ENCODE measurements around the gene SMIM22.

SMIM22 gene

GRCh38 chr16:4795181-4795827 is at the start of gene SMIM22:
Gene SMIM22, plus strand, starts transcription at chr16:4795369. Its CDS starts 366 bp downstream, at chr16:4795735.
- no peak for FAIRE-seq
- no peak for DNase-seq (ENCODE audit: insufficient read length, low spot score)

GRCh38 chr16:4746215-4746614 is 49.0 kb upstream of the SMIM22 start:
- DNase-seq (ENCODE audit: insufficient read length, low spot score) (no peak), FAIRE-seq (no peak)
- no peak for TF ChIP-seq POLR2A (IDR thresholded peaks at IDR 0.05; ENCODE audit: low read depth, low read length)

More at GRCh38 chr16:4795181-4795827, at the start of gene SMIM22:
- no peak for TF ChIP-seq POLR2A (IDR thresholded peaks at IDR 0.05; ENCODE audit: low read depth, low read length)

- no peak for FAIRE-seq
- no peak for DNase-seq (ENCODE audit: insufficient read length, low spot score)
- TF ChIP-seq POLR2A (IDR thresholded peaks at IDR 0.05; ENCODE audit: low read depth, low read length): no peak
Observed at GRCh38 chr16:4746991-4747574, 48.1 kb upstream of the SMIM22 start.

DNA sequence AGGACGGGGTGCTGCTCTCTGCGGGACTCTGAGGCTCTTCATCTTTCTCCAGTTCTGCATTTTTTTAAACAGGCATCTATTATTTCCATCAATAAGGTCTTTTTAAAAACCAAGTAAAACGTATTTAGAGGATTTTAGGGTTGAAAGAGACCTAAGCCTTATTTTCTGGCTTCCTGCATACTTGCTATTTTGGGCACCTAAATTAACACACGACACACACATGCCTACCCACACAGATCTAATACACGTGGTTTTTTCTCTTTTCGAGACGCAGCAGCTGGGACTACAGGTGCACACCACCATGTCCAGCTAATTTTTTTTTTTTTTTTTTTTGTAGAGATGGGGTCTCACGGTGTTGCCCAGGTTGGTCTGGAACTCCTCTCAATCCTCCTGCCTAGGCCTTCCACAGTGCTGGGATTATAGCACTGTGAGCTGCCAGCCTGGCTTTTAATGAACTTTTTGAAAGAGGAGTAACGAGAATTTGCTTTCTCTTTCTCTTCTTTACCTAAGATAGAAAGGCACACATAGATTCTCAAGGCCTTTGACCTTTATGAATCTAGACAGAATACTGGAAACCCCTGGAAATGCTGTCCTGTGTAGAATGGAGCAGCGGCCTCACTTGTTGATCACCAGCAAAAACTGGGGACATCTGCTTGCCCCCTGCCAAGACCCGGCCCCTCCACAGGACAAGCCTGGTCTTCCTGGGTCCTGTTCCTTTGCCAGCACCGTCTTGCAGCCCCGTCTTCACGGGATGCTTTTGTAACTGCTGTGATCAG is 47.1 kb upstream of the SMIM22 start:
- TF ChIP-seq POLR2A (IDR thresholded peaks at IDR 0.05; ENCODE audit: low read depth, low read length): no peak
- no peak for DNase-seq (ENCODE audit: insufficient read length, low spot score)
- no peak for FAIRE-seq

- FAIRE-seq (no peak), DNase-seq (ENCODE audit: insufficient read length, low spot score) (no peak)
- no peak for TF ChIP-seq POLR2A (IDR thresholded peaks at IDR 0.05; ENCODE audit: low read depth, low read length)
Observed at GRCh38 chr16:4748682-4749411, 46.3 kb upstream of the SMIM22 start.

DNA sequence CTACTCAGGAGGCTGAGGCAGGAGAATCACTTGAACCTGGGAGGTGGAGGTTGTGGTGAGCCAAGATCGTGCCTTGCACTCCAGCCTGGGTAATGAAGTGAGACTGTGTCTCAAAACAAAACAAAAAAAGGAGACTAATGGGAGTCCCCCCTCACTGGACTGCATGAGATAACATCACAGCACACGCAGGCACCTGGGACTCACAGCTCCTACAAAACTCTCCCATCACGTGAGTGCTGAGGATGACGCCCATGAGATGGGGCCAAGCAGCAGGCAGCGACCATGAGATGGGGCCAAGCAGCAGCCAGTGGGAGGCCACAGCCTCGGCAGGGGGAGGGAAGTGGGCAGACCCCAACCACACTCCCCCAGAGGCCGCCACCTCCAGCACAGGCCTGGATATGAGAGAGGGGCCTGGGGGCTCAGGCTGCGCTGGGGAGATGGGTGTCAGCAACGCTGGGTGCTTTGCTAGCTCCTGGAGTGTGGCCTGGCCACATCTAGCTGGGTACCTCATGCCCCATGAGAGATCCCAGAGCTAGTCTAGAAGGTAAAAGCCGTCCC is 45.4 kb upstream of the SMIM22 start:
- no peak for TF ChIP-seq POLR2A (IDR thresholded peaks at IDR 0.05; ENCODE audit: low read depth, low read length)
- no peak for FAIRE-seq
- DNase-seq (ENCODE audit: insufficient read length, low spot score): no peak

DNA sequence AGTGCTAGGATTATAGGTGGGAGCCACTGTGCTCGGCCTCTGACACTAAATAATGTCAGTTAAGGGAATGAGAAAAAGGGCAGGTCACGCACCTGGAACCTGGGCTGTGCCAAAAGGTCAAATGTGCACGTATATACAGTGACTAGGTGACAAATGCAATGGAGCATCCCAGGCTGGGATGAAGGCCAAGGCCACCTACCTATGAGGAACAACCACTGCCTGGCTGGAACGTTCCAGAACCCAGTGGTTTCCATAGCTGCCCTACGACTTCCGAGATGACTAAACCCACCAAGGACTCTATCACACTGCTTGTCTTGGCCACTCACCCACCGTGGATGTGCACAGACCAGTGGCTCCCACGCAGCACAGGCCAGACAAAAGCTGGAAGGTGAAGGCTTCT is 44.3 kb upstream of the SMIM22 start:
- no peak for TF ChIP-seq POLR2A (IDR thresholded peaks at IDR 0.05; ENCODE audit: low read depth, low read length)
- DNase-seq (ENCODE audit: insufficient read length, low spot score) (no peak), FAIRE-seq (no peak)

GRCh38 chr16:4752351-4753100 is 42.6 kb upstream of the SMIM22 start:
- no peak for TF ChIP-seq POLR2A (IDR thresholded peaks at IDR 0.05; ENCODE audit: low read depth, low read length)
- FAIRE-seq (no peak), DNase-seq (ENCODE audit: insufficient read length, low spot score) (no peak)

- TF ChIP-seq POLR2A (IDR thresholded peaks at IDR 0.05; ENCODE audit: low read depth, low read length): no peak
- FAIRE-seq (no peak), DNase-seq (ENCODE audit: insufficient read length, low spot score) (no peak)
Observed at GRCh38 chr16:4753227-4753626, 41.9 kb upstream of the SMIM22 start.

- no peak for FAIRE-seq
- no peak for DNase-seq (ENCODE audit: insufficient read length, low spot score)
- TF ChIP-seq POLR2A (IDR thresholded peaks at IDR 0.05; ENCODE audit: low read depth, low read length): no peak
Observed at GRCh38 chr16:4754865-4755264, 40.3 kb upstream of the SMIM22 start.

- FAIRE-seq: no peak
- no peak for DNase-seq (ENCODE audit: insufficient read length, low spot score)
- no peak for TF ChIP-seq POLR2A (IDR thresholded peaks at IDR 0.05; ENCODE audit: low read depth, low read length)
Observed at GRCh38 chr16:4755687-4756086, 39.5 kb upstream of the SMIM22 start.

DNA sequence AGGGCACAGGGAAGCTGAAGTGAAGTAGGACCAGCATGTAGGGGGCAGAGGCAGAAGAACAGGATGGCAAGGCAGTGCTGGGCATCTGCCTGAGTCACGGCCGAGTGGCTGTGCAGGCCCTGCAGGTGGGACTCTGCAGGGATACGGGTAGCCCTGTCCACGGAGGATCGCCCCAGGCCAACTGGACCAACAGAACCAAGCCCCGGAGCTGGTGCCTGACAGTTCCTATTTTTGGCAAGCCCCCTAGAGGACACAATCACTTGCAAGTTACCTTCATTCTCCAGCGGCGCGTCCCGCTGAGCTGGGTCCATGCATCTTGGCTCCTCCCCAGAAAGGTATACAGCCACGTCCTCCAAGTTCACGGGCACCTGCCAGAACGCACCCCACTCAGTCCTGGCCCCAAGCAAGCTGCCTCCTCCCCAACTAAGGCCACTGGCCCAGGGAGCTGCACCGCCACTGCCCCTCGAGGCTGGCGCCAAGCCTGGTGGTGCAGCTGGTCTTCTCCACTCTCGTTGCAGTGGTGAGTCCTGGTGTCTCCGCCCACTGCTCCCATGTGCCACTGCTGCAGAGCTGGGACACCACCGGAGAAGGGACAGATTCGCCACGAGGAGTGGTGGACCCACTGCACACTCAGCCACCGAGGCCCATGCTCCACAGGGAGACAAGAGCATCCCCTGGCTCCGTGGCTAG is 34.8 kb upstream of the SMIM22 start:
- TF ChIP-seq POLR2A (IDR thresholded peaks at IDR 0.05; ENCODE audit: low read depth, low read length): no peak
- DNase-seq (ENCODE audit: insufficient read length, low spot score) (no peak), FAIRE-seq (no peak)

GRCh38 chr16:4762205-4762604 is 33.0 kb upstream of the SMIM22 start:
- TF ChIP-seq POLR2A (IDR thresholded peaks at IDR 0.05; ENCODE audit: low read depth, low read length): no peak
- FAIRE-seq (no peak), DNase-seq (ENCODE audit: insufficient read length, low spot score) (no peak)

Data from H54 (cell line).